Fibroblast of lung (primary cell): ENCODE data around the gene ATXN1L. TPM values are rescaled to one million over a fixed set of nuclear protein-coding genes. Genes with fewer than 3 reads are reported as not detected.
"Not testable (repeated sequence)": the region's sequence is repeated elsewhere in the genome, so short reads cannot be mapped to it uniquely, and the experiment has no call there.

ENCODE experiments used
- DNase-seq, 2 donors: peaks; one replicate each; pipeline versions ENCODE4 v3.0.0 to v3.0.0-alpha.2; 2010; ENCODE audit warnings: low read depth in 2 of 2
- H2AFZ ChIP-seq: 2 replicates; pipeline ENCODE4 v1.5.1; 2012; ENCODE audit warnings: low read length, control low read depth, inconsistent platforms
- H3K27ac ChIP-seq: 2 replicates; pipeline ENCODE4 v1.5.1; 2011; ENCODE audit warnings: low read length, control low read depth; ENCODE audit not compliant: insufficient read depth
- H3K27me3 ChIP-seq: 2 replicates; pipeline ENCODE4 v1.5.1; 2011; ENCODE audit warnings: mild to moderate bottlenecking, low read length; ENCODE audit not compliant: control insufficient read depth, insufficient read depth
- H3K36me3 ChIP-seq: 2 replicates; pipeline ENCODE4 v1.5.1; 2011; ENCODE audit warnings: low read length; ENCODE audit not compliant: control insufficient read depth, insufficient read depth
- H3K4me1 ChIP-seq: 2 replicates; pipeline ENCODE4 v1.5.1; 2011; ENCODE audit warnings: low read length; ENCODE audit not compliant: control insufficient read depth, insufficient read depth; ENCODE audit errors: extremely low read depth
- H3K4me2 ChIP-seq: 2 replicates; pipeline ENCODE4 v1.5.1; 2011; ENCODE audit warnings: low read length, control low read depth; ENCODE audit not compliant: insufficient read depth; ENCODE audit errors: extremely low read depth
- H3K4me3 ChIP-seq, 4 experiments: fragments of 200-600 bp in 1 of 4; sonication (generic) in 1 of 4; replicated peaks in 1 of 4; 2 replicates each; pipeline ENCODE4 v1.5.1; 2011 to 2016; ENCODE audit warnings: low read length in 4 of 4, low read depth in 3 of 4, mild to moderate bottlenecking in 3 of 4, control low read depth in 2 of 4, inconsistent platforms in 1 of 4, mixed read lengths in 1 of 4; ENCODE audit not compliant: insufficient read depth in 1 of 4; ENCODE audit errors: control extremely low read depth in 1 of 4
- H3K79me2 ChIP-seq: 2 replicates; pipeline ENCODE4 v1.5.1; 2012; ENCODE audit warnings: mild to moderate bottlenecking, low read length, inconsistent platforms; ENCODE audit not compliant: control insufficient read depth, insufficient read depth
- H3K9ac ChIP-seq: 2 replicates; pipeline ENCODE4 v1.5.1; 2011; ENCODE audit warnings: mild to moderate bottlenecking, low read length, control low read depth; ENCODE audit not compliant: insufficient read depth
- H3K9me3 ChIP-seq: 2 replicates; pipeline ENCODE4 v1.5.1; 2012; ENCODE audit warnings: low read depth, low read length; ENCODE audit not compliant: control insufficient read depth, insufficient read depth
- H4K20me1 ChIP-seq: 2 replicates; pipeline ENCODE4 v1.5.1; 2011; ENCODE audit warnings: low read length; ENCODE audit not compliant: control insufficient read depth, insufficient read depth; ENCODE audit errors: extremely low read depth
- EZH2 ChIP-seq: IDR thresholded peaks from 2 replicates; pipeline ENCODE4 v1.5.1; 2012; ENCODE audit warnings: low read length, control low read depth, mild to moderate bottlenecking; ENCODE audit errors: missing control alignments
- polyA plus RNA-seq, 2 donors: library from polyadenylated mRNA; depleted of rRNA in 1 of 2; stranded (reverse) in 1 of 2; unstranded in 1 of 2; fragments of >200 nt; gene quantifications; 2 replicates each; pipeline ENCODE4 v1.2.1, GENCODE V29; 2011 to 2012; ENCODE audit warnings: missing spikeins in 1 of 2
- total RNA-seq: library from RNA; depleted of rRNA; stranded (reverse); fragments of >200 nt; gene quantifications from 2 replicates; pipeline ENCODE4 v1.2.1, GENCODE V29; 2014
- TF ChIP-seq, protein P1 (sequence below), 2 donors: IDR thresholded peaks in 1 of 2; conservative IDR thresholded peaks in 1 of 2; 1 replicate in 1 of 2; 2 replicates in 1 of 2; pipeline ENCODE4 v1.5.1; 2011 to 2012; ENCODE audit warnings: low read length in 2 of 2, control low read depth in 1 of 2, inconsistent platforms in 1 of 2, low read depth in 1 of 2, mild to moderate bottlenecking in 1 of 2

Gene ATXN1L
- total and polyA plus RNA-seq, 2 donors (not counting 1 experiment from before 2014, with no cell fraction given): 11.5 to 13.2 TPM

DNA sequence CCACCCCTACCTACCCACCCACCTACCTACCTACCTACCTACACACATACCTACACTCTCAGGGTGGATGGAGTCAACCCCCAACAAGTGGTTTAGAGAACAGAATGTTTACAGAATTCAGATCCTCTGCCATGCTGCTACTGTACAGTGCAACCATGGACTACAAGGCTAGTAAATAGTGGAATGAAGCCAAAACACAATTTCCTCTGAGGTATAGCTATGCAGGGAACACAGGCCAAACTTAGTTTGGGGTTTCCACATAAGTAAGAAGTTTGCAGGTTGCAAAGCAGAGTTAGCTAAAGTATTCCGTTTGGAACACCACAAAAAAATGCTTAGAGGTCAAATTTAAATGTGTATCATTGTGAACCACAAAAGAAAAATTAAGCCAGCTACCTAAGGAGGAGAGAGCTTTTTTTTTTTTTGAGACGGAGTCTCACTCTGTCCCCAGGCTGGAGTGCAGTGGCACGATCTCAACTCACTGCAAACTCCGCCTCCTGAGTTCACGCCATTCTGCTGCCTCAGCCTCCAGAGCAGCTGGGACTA lies 34.4 kb upstream of the ATXN1L start:
- H3K9ac ChIP-seq: no peak overlapping the region
- no peak overlapping the region for H3K27ac ChIP-seq
- DNase-seq: peak in 1 of 2 donors; percentile 14
- no peak overlapping the region for H3K4me2 ChIP-seq
- H4K20me1 ChIP-seq: no peaks in the 10 kb centered on the region
- TF ChIP-seq, protein P1, sequence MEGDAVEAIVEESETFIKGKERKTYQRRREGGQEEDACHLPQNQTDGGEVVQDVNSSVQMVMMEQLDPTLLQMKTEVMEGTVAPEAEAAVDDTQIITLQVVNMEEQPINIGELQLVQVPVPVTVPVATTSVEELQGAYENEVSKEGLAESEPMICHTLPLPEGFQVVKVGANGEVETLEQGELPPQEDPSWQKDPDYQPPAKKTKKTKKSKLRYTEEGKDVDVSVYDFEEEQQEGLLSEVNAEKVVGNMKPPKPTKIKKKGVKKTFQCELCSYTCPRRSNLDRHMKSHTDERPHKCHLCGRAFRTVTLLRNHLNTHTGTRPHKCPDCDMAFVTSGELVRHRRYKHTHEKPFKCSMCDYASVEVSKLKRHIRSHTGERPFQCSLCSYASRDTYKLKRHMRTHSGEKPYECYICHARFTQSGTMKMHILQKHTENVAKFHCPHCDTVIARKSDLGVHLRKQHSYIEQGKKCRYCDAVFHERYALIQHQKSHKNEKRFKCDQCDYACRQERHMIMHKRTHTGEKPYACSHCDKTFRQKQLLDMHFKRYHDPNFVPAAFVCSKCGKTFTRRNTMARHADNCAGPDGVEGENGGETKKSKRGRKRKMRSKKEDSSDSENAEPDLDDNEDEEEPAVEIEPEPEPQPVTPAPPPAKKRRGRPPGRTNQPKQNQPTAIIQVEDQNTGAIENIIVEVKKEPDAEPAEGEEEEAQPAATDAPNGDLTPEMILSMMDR (conservative IDR thresholded peaks at IDR 0.05 in 1 of 2, IDR thresholded peaks at IDR 0.05 in 1 of 2; ENCODE audit: low read depth in 1 of 2, low read length in 2 of 2): no peak
- no peak for TF ChIP-seq EZH2
- H3K9me3 ChIP-seq: no peaks in the 10 kb centered on the region
- H3K4me3 ChIP-seq: no peak overlapping the region
- H3K27me3 ChIP-seq: no peaks in the 10 kb centered on the region
- H3K79me2 ChIP-seq: peaks cover 23% of the 10 kb centered on the region
- H3K36me3 ChIP-seq: no peaks in the 10 kb centered on the region
- H3K4me1 ChIP-seq: no peaks in the 10 kb centered on the region
- no peak overlapping the region for H2AFZ ChIP-seq

DNA sequence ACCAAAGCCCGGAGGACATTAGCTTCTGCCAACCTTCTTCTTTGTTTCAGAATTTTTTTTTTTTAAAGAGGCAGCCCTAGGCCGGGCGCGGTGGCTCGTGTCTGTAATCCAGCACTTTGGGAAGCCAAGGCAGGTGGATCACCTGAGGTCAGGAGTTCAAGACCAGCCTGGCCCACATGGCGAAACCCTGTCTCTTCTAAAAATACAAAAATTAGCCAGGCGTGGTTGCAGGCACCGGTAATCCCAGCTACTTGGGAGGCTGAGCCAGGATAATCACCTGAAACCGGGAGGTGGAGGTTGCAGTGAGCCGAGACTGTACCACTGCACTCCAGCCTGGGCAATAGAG lies 28.6 kb upstream of the ATXN1L start:
- H3K36me3 ChIP-seq, H3K27me3 ChIP-seq, H3K9me3 ChIP-seq, H3K79me2 ChIP-seq, H3K4me1 ChIP-seq, H4K20me1 ChIP-seq, DNase-seq, H2AFZ ChIP-seq, H3K4me3 ChIP-seq, H3K9ac ChIP-seq: not testable (repeated sequence)
- H3K27ac ChIP-seq: peak overlapping the region; percentile 57
- H3K4me2 ChIP-seq: peak overlapping the region; percentile 17

DNA sequence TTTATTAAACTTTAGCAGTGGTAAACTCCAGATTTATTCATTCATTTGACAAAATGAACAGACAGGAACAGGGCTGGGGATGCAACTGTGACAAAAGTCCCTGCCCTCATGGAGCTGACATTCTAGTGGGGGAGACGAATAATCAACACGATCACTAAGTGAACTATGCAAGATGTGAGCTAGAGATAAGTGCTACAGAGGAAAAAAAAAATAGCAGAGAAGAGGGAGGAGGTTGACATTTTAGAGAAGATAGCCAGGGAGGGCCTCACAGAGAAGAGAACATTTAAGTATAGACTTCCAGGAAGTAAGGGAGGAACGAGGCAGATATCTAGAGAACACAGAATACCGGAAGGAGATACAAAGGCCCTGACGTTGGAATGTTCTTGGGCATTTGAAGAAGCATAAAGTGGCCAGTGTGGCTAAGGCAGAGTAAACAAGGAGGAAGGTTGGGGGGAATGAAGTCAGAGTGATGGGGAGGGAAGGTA lies 19.2 kb upstream of the ATXN1L start:
- H3K27ac ChIP-seq: no peak overlapping the region
- no peaks in the 10 kb centered on the region for H4K20me1 ChIP-seq

More for the DNA sequence above, 19.2 kb upstream of the ATXN1L start:
- Histone ChIP-seq H3K4me1 (no peaks in the 10 kb centered on the region), H3K9me3 (no peaks in the 10 kb centered on the region), H3K36me3 (no peaks in the 10 kb centered on the region), H2AFZ (no peak overlapping the region), H3K27me3 (no peaks in the 10 kb centered on the region), H3K4me3 (no peak overlapping the region), H3K79me2 (no peaks in the 10 kb centered on the region), H3K4me2 (no peak overlapping the region), H3K9ac (no peak overlapping the region)
- DNase-seq: no peak
- no peak for TF ChIP-seq EZH2
- TF ChIP-seq, protein P1 (conservative IDR thresholded peaks at IDR 0.05 in 1 of 2, IDR thresholded peaks at IDR 0.05 in 1 of 2; ENCODE audit: low read depth in 1 of 2, low read length in 2 of 2): no peak
